Neural crest cell (in vitro differentiated cells): ENCODE results near the gene VWA8. TPM values are rescaled to one million over a fixed set of nuclear protein-coding genes. Genes with fewer than 3 reads are reported as not detected.

ENCODE experiments used
- DNase-seq: peaks from one replicate; pipeline ENCODE4 v3.0.0; 2021; ENCODE audit warnings: low read depth, mixed read lengths, low spot score
- H3K27ac Mint-ChIP-seq: one replicate; pipeline ENCODE4 v1.8.0; 2021; ENCODE audit warnings: mild to moderate bottlenecking, mixed read lengths; ENCODE audit not compliant: unreplicated experiment
- H3K27me3 Mint-ChIP-seq: 2 replicates; pipeline ENCODE4 v1.8.0; 2021; ENCODE audit warnings: low read depth, mild to moderate bottlenecking, mixed read lengths
- H3K36me3 Mint-ChIP-seq: 2 replicates; pipeline ENCODE4 v1.8.0; 2021; ENCODE audit warnings: low read depth, mild to moderate bottlenecking, mixed read lengths
- H3K4me1 Mint-ChIP-seq: 2 replicates; pipeline ENCODE4 v1.8.0; 2021; ENCODE audit warnings: mixed read lengths
- H3K4me3 Mint-ChIP-seq: one replicate; pipeline ENCODE4 v1.8.0; 2021; ENCODE audit warnings: mild to moderate bottlenecking, mixed read lengths
- H3K9me3 Mint-ChIP-seq: 2 replicates; pipeline ENCODE4 v1.8.0; 2021; ENCODE audit warnings: mixed read lengths
- total RNA-seq: library from RNA; stranded (reverse); gene quantifications from 2 replicates; pipeline ENCODE4 v1.2.1, GENCODE V29; 2021
- TF ChIP-seq, protein P1 (sequence below): fragments of 200-600 bp; sonication (generic); conservative IDR thresholded peaks from 2 replicates; pipeline ENCODE4 v1.5.0; 2021; ENCODE audit warnings: antibody characterized with exemption, mild to moderate bottlenecking

VWA8 gene
- total RNA-seq, 1 donor from 2014 or later = 19.5 TPM

GRCh38 chr13:41766439-41766838 lies 194.5 kb downstream of the VWA8 start:
- TF ChIP-seq, protein P1, sequence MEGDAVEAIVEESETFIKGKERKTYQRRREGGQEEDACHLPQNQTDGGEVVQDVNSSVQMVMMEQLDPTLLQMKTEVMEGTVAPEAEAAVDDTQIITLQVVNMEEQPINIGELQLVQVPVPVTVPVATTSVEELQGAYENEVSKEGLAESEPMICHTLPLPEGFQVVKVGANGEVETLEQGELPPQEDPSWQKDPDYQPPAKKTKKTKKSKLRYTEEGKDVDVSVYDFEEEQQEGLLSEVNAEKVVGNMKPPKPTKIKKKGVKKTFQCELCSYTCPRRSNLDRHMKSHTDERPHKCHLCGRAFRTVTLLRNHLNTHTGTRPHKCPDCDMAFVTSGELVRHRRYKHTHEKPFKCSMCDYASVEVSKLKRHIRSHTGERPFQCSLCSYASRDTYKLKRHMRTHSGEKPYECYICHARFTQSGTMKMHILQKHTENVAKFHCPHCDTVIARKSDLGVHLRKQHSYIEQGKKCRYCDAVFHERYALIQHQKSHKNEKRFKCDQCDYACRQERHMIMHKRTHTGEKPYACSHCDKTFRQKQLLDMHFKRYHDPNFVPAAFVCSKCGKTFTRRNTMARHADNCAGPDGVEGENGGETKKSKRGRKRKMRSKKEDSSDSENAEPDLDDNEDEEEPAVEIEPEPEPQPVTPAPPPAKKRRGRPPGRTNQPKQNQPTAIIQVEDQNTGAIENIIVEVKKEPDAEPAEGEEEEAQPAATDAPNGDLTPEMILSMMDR = no peak
- Mint-ChIP-seq H3K9me3 (no peaks in the 10 kb centered on the region), H3K27me3 (no peaks in the 10 kb centered on the region), H3K4me1 (no peaks in the 10 kb centered on the region), H3K4me3 (no peak overlapping the region), H3K27ac (peak overlapping the region; percentile 35), H3K36me3 (no peaks in the 10 kb centered on the region)
- DNase-seq = no peak

DNA sequence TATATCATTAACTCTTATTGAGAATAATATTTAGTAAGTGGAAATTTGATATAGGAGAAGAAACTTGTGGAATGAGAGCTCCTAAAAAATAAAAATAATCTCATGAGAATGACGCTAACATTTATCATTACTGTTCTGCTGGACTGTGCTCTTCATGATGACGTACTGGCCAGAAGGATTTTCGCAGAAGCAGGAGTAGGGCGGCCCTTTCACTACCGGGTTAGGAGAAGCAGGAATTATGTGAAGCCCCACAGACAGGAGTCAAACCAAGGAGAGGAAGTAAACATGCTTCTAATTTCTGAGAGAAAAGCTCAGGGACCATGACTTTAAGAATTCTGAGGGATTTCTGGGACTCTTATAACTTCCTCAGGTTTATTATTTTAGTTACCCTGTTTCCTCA lies 195.1 kb downstream of the VWA8 start:
- Mint-ChIP-seq H3K4me3 (no peak overlapping the region), H3K27me3 (no peaks in the 10 kb centered on the region), H3K4me1 (no peaks in the 10 kb centered on the region), H3K9me3 (no peaks in the 10 kb centered on the region), H3K36me3 (no peaks in the 10 kb centered on the region), H3K27ac (no peak overlapping the region)
- TF ChIP-seq, protein P1 = no peak
- no peak for DNase-seq

DNA sequence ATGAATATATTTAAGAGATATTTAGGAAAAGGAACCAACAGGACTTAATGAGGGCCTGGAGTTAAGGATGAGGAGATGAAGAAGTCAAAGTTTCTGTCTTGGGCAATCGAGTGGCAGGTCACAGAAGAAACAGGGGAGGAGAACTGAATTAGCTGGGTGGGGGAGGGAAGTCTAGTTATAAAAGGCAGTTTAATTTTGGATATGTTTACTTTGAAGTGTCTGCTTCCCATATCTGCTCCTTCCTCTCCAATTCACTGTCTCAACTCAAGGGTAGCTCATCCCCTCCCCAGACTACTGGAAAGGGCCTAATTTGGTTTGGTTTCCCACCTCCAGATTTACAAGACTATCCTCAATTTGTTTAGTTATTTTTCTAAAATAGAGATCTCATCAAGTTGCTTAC lies 195.9 kb downstream of the VWA8 start:
- H3K4me1 Mint-ChIP-seq = no peaks in the 10 kb centered on the region

DNA sequence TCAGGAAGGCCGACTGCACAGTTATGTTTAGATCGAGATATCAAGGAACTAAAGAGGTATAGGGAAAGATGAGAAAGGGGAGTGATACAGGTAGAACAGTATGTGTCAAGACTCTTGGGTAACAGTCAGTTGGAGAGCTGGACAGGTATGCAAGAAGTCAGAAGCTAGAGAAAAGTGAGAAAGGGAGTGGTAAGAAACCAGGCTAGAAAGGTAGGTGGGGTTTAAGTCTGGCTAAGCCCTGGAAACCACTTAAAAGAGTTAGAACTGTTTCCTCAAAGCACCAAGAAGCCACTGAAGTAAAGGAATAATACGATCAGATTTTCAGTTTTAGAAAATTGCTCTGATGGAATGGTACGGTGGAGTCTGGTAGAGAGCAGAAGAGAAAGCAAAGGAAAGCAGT lies 196.4 kb downstream of the VWA8 start:
- Mint-ChIP-seq H3K4me3 (no peak overlapping the region), H3K4me1 (no peaks in the 10 kb centered on the region), H3K27me3 (no peaks in the 10 kb centered on the region), H3K9me3 (no peaks in the 10 kb centered on the region), H3K36me3 (peaks cover 1% of the 10 kb centered on the region), H3K27ac (no peak overlapping the region)
- TF ChIP-seq, protein P1 = no peak
- no peak for DNase-seq

More for the DNA sequence above, 195.9 kb downstream of the VWA8 start:
- TF ChIP-seq, protein P1 = no peak
- Mint-ChIP-seq H3K4me3 (no peak overlapping the region), H3K9me3 (no peaks in the 10 kb centered on the region), H3K27me3 (no peaks in the 10 kb centered on the region), H3K36me3 (no peaks in the 10 kb centered on the region), H3K27ac (no peak overlapping the region)
- no peak for DNase-seq

- Mint-ChIP-seq H3K4me3 (no peak overlapping the region), H3K4me1 (no peaks in the 10 kb centered on the region), H3K27ac (no peak overlapping the region), H3K36me3 (peaks cover 5% of the 10 kb centered on the region), H3K9me3 (no peaks in the 10 kb centered on the region), H3K27me3 (no peaks in the 10 kb centered on the region)
- no peak for DNase-seq
- TF ChIP-seq, protein P1 = no peak
These were observed 197.1 kb downstream of the VWA8 start for GRCh38 chr13:41763782-41764181.

- H3K9me3 Mint-ChIP-seq = no peaks in the 10 kb centered on the region
- no peak overlapping the region for H3K4me3 Mint-ChIP-seq
- TF ChIP-seq, protein P1 = no peak
- no peaks in the 10 kb centered on the region for H3K4me1 Mint-ChIP-seq
- DNase-seq = no peak
- H3K27me3 Mint-ChIP-seq = no peaks in the 10 kb centered on the region
- H3K36me3 Mint-ChIP-seq = peaks cover 5% of the 10 kb centered on the region
- H3K27ac Mint-ChIP-seq = no peak overlapping the region
These were observed 198.1 kb downstream of the VWA8 start for GRCh38 chr13:41762796-41763195.
